Stomach smooth muscle (tissue), 2 donors: ENCODE measurements around the gene WDR20.

Source experiments
- H3K27ac ChIP-seq: one replicate; pipeline ENCODE4 v1.7.0; 2013; ENCODE audit warnings: mild to moderate bottlenecking, low read length, inconsistent platforms
- H3K27me3 ChIP-seq, 2 donors: one replicate each; pipeline ENCODE4 v1.7.0; 2013; ENCODE audit warnings: low read length in 2 of 2; ENCODE audit not compliant: insufficient read depth in 2 of 2, control insufficient read depth in 1 of 2
- H3K36me3 ChIP-seq, 2 donors: one replicate each; pipeline ENCODE4 v1.7.0; 2013; ENCODE audit warnings: low read length in 2 of 2; ENCODE audit not compliant: control insufficient read depth in 2 of 2, insufficient read depth in 2 of 2
- H3K4me1 ChIP-seq: one replicate; pipeline ENCODE4 v1.7.0; 2013; ENCODE audit warnings: low read length; ENCODE audit not compliant: control insufficient read depth, insufficient read depth
- H3K4me3 ChIP-seq, 2 donors: one replicate each; pipeline ENCODE4 v1.7.0; 2013; ENCODE audit warnings: low read length in 2 of 2
- H3K9ac ChIP-seq, 2 donors: one replicate each; pipeline ENCODE4 v1.7.0; 2013; ENCODE audit warnings: low read length in 2 of 2, mild to moderate bottlenecking in 1 of 2
- H3K9me3 ChIP-seq, 2 donors: one replicate each; pipeline ENCODE4 v1.7.0; 2013; ENCODE audit warnings: low read length in 2 of 2; ENCODE audit not compliant: control insufficient read depth in 2 of 2
- donor health status: healthy.
- donor health status: Pancreatic carcinoma.

The WDR20 gene

GRCh38 chr14:102227184-102227964, 87.7 kb downstream of the WDR20 start:
- Histone ChIP-seq H3K36me3 (peaks cover 0 to 18% of the 10 kb centered on the region in 2 donors), H3K9ac (no peak overlapping the region), H3K27ac (no peak overlapping the region), H3K27me3 (no peaks in the 10 kb centered on the region), H3K4me1 (no peaks in the 10 kb centered on the region), H3K9me3 (no peaks in the 10 kb centered on the region), H3K4me3 (no peak overlapping the region)

GRCh38 chr14:102229071-102229738, 89.5 kb downstream of the WDR20 start:
- Histone ChIP-seq H3K27ac (no peak overlapping the region), H3K9ac (no peak overlapping the region), H3K9me3 (no peaks in the 10 kb centered on the region), H3K4me3 (no peak overlapping the region), H3K36me3 (peaks cover 0 to 17% of the 10 kb centered on the region in 2 donors), H3K4me1 (no peaks in the 10 kb centered on the region), H3K27me3 (no peaks in the 10 kb centered on the region)

- peaks cover under 1% of the 10 kb centered on the region for H3K4me1 ChIP-seq
- no peaks in the 10 kb centered on the region for H3K27me3 ChIP-seq
- no peak overlapping the region for H3K4me3 ChIP-seq
- H3K36me3 ChIP-seq = peaks cover 0 to 17% of the 10 kb centered on the region in 2 donors
- H3K9ac ChIP-seq = no peak overlapping the region
- no peak overlapping the region for H3K27ac ChIP-seq
- H3K9me3 ChIP-seq = no peaks in the 10 kb centered on the region
Measured at GRCh38 chr14:102229739-102230092, 90.0 kb downstream of the WDR20 start.

- H3K9me3 ChIP-seq = no peaks in the 10 kb centered on the region
- H3K27ac ChIP-seq = no peak overlapping the region
- H3K27me3 ChIP-seq = no peaks in the 10 kb centered on the region
- H3K4me3 ChIP-seq = no peak overlapping the region
- H3K4me1 ChIP-seq = peaks cover 8% of the 10 kb centered on the region
- H3K36me3 ChIP-seq = peaks cover 0 to 17% of the 10 kb centered on the region in 2 donors
- H3K9ac ChIP-seq = no peak overlapping the region
Measured at GRCh38 chr14:102230481-102231210, 90.9 kb downstream of the WDR20 start.

GRCh38 chr14:102231476-102232347, 92.0 kb downstream of the WDR20 start:
- Histone ChIP-seq H3K9ac (no peak overlapping the region), H3K27ac (no peak overlapping the region), H3K27me3 (no peaks in the 10 kb centered on the region), H3K4me3 (no peak overlapping the region), H3K4me1 (peaks cover 9% of the 10 kb centered on the region), H3K36me3 (peaks cover 0 to 17% of the 10 kb centered on the region in 2 donors), H3K9me3 (no peaks in the 10 kb centered on the region)

- no peak overlapping the region for H3K9ac ChIP-seq
- no peak overlapping the region for H3K27ac ChIP-seq
- peaks cover 0 to 17% of the 10 kb centered on the region in 2 donors for H3K36me3 ChIP-seq
- no peak overlapping the region for H3K4me3 ChIP-seq
- peaks cover 9% of the 10 kb centered on the region for H3K4me1 ChIP-seq
- no peaks in the 10 kb centered on the region for H3K27me3 ChIP-seq
- no peaks in the 10 kb centered on the region for H3K9me3 ChIP-seq
Measured at GRCh38 chr14:102232348-102232625, 92.6 kb downstream of the WDR20 start.

GRCh38 chr14:102233081-102233480, 93.4 kb downstream of the WDR20 start:
- H3K9me3 ChIP-seq = no peaks in the 10 kb centered on the region
- H3K27me3 ChIP-seq = no peaks in the 10 kb centered on the region
- no peak overlapping the region for H3K9ac ChIP-seq
- H3K36me3 ChIP-seq = peaks cover 0 to 17% of the 10 kb centered on the region in 2 donors
- H3K27ac ChIP-seq = no peak overlapping the region
- peaks cover 9% of the 10 kb centered on the region for H3K4me1 ChIP-seq
- no peak overlapping the region for H3K4me3 ChIP-seq

GRCh38 chr14:102234331-102235264, 94.9 kb downstream of the WDR20 start:
- no peak overlapping the region for H3K27ac ChIP-seq

GRCh38 chr14:102235275-102235897, 95.7 kb downstream of the WDR20 start:
- peak overlapping the region in 1 of 2 donors; percentile 49 for H3K4me3 ChIP-seq
- no peak overlapping the region for H3K27ac ChIP-seq
- no peaks in the 10 kb centered on the region for H3K9me3 ChIP-seq
- H3K4me1 ChIP-seq = peaks cover 9% of the 10 kb centered on the region
- H3K9ac ChIP-seq = no peak overlapping the region
- peaks cover 0 to 11% of the 10 kb centered on the region in 2 donors for H3K36me3 ChIP-seq
- no peaks in the 10 kb centered on the region for H3K27me3 ChIP-seq

More at GRCh38 chr14:102234331-102235264, 94.9 kb downstream of the WDR20 start:
- H3K9me3 ChIP-seq = no peaks in the 10 kb centered on the region
- H3K4me1 ChIP-seq = peaks cover 9% of the 10 kb centered on the region
- H3K9ac ChIP-seq = peak overlapping the region in 1 of 2 donors; percentile 29
- H3K36me3 ChIP-seq = peaks cover 0 to 11% of the 10 kb centered on the region in 2 donors
- no peaks in the 10 kb centered on the region for H3K27me3 ChIP-seq
- peak overlapping the region in 1 of 2 donors; percentile 49 for H3K4me3 ChIP-seq
